ENCODE measurements around the gene CFAP58.
A peak's percentile ranks its signal among the peaks of the same experiment; 100 is the strongest.

Gene CFAP58

GRCh38 chr10:104353325-104354048, at the start of gene CFAP58:
Gene CFAP58, plus strand, starts transcription at chr10:104353833. Its CDS starts 65 bp downstream, at chr10:104353898.
- peak; percentile 93 to 97 for DNase-seq

DNA sequence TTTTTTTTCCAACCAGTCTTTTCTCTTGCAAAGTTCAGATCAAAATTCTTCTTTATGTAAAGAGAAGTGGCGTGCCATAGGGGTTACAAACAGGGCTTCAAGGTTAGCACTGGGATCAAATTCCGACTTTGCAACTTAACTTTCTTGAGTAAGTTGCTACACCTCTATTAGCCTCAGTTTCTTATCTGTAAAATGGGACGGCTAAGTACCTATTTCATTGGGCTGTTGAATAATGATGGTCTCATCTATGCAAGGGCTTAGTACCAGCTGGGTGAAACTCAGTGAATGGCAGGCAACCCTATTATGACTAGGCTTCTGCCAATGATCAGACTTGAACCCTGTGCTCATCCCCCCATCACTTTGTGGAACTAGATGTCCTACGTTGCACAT, 49.3 kb upstream of the CFAP58 start:
- DNase-seq, result no peak

DNA sequence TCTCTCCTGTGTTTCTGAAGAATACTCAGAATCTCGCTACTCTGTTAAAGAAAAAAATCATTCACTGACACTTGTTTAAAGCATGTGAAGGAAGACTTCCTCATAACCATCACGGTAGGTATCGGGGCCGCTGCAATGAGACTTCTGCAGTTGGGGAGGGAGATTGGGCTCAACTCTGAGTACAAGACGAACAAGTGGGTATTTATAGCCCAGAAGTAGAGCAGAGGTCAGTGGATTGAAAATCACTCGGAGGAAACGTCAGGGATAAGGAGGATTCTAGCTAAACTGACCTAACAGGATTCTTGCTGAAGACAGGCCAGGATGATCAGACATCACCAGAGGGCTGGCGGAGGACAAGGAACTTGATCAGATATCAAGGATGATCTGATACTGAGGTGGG, 48.7 kb upstream of the CFAP58 start:
- no peak for DNase-seq

DNA sequence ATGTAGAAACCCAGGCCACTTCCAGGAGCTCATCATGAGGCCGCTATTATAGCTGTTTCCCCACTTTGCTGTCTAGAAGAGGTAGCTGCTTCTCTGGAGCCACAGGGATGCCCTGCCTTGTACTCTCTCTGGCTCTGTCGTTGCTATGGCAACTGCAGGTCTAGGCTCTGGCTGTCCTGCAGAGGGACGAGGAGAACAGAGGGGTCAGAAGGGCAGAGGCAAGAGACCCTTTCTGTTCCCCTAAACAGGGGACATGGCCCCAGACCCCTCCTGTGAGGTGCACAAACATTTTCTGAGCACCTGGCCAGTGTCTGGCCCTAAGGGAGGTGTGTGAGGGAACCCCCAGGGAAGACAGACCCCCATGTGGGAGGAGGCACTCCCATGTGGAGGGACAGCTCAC, 46.7 kb upstream of the CFAP58 start:
- DNase-seq, result no peak

DNA sequence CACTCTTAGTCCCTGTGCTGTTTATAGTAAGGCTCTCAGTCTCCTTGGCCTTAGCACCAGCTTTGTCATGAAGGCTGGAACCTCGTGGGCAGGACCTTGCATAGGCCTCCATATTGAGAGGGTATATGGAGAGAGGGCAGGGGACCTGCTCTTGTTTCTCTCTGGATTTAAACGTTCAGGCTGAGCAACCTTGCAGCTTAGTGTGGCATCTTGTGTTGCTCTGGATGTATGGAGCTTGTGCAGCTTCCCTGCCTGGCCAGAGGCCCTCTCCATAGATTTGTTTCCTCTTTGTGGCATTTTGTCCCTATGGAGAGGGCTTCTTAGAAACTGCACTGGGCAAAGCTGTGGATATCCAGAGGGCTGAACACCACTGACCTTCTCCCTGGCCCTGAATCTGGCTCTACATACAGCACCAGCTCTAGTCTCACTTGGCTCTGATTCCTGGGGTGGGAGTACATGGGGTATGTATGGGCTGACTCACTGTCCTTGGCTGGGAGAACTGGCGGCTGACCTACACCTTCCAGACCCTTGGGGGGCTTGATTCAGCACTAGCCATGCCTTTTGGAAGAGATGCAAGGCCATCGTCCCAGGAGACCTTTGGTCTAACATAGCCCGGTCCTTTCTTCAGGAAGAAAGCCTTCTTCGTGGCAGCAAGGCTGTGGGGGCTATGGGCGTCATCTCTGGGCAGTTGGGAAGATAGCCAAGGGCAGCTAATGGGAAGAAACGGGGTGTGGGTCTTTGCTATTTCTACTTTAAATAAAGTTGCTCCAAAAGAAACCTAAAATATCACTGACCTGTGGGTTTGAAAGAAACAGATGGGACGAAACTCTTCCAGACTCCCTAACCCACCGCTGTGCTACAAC, 45.8 kb upstream of the CFAP58 start:
- DNase-seq, result no peak

DNA sequence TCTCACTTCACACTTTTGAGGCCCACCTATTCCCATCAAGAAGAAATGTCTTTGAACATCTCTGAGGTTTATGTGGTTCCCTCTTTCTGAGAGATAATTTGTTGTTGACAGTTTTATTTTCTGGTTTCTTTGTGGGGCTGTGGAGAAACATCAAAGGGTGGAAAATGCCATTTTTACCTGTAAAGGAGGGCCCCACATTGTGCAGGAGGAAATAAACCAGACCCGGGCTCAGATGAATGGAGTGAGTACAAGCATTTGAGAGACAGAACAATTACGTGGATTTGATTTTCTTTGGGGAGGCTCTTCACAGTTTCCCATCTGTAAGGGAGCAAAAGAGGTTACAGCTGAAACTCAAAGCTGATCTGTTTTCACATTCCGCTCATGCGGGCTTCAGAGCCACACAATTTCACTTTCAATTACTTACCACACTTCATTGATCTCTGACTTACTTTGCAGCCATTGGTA, 45.2 kb upstream of the CFAP58 start:
- peak in 1 of 2 donors; percentile 49 for DNase-seq

DNA sequence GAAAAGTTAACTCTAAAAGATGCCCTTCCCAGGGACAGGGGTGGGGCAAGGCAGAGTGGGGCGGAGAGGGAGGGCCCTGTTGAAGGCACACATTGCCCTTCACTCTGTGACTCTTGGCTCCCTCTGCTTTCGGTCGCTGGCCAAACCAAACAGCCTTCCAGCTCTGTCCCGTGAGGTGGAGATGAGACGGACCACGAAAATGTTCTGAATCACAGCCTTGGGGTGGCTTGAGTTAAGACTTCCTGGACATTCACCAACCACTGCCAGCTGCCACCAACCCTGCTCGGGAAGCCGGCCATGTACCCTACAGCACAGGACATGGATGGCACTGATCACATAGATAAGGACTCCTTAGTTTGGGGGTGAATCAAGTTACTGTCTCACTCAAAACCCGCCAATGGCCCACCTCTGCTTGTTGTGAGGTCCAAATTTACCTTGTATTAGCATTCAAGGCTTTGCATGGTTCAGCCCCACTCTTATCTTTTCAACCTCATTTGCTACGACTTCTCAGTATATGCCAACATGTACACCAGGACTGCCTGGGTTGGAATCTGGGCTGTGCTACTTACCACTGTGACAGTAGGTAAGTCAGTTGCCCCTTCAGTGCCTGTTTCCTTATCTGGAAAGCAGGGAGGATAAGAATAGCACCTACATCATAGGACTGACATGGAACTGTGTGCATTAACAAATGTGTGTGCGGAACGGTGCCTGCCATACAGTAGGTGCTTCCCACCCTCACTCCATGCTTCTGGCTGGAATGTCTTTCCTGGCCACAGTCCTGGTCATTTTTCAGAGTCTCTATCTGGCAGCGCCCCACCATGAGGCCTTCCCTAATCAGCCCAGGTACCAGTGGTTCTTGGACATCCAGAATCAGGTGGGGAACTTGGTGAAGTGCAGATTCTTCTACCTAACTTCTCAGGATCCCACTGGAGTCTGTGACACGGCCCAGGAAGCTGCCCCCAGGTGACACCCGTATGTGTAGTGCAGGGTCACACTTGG, 43.4 kb upstream of the CFAP58 start:
- DNase-seq, result no peak

- DNase-seq, result no peak
Observed at GRCh38 chr10:104311184-104311720, 42.4 kb upstream of the CFAP58 start.

- no peak for DNase-seq
Observed at GRCh38 chr10:104314591-104315485, 38.8 kb upstream of the CFAP58 start.

DNA sequence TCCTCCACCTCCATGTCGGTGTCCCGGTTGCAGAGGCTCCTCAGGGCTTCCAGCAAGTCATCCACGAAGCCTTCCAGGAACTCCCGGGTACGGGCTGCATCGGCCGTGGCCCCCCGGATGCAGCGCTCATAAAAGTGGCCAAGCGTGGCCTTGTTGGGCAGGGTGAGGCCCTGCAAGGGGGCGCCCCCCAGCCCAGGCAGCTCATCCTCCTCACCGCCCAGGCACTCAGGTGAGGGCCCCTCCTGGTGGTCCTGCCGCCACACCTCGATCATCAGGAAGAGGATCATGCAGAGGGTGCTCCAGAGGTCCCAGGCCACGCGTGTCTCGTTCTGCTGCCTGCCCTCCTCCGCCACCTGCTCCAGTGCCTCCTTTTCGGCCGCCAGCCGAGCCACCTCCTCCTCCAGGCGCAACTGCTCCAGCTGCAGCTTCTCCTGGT, 38.1 kb upstream of the CFAP58 start:
- no peak for DNase-seq

DNA sequence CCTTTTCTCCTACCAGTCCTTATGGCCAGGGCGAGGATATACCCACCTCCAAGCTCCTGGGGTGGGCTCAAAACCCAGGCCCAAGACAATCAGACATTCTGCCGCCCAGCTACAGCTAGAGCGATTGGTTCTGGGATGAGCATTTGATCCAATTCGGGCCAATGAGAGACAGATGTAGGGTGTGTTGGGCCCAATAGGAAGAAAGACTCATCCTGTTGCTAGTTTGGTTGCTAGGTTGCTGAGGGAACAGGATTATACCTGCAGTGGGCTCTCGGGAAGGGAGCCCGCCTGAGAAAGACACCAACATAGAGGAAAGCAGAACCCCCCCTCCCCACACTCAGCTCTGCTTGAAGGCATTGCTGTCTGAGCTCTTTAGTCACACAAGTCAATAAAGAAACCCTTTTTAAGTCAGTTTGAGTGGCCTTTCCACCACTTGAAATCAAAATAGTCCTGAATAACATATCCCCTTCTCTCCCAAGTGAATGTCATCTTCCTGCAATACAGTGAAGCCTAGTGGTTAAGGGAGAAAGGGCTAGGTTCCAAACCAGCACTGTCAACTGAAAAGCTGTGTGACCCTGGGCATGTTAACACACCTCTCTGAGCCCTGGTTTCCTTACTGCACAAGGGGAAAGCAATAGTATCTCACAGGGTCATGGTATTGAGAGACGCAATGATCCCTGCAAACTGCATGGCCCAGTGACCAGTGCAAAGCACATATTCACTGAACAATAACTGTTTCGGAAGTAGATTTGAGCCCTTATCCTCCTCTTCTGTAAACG, 37.1 kb upstream of the CFAP58 start:
- DNase-seq, result no peak

DNA sequence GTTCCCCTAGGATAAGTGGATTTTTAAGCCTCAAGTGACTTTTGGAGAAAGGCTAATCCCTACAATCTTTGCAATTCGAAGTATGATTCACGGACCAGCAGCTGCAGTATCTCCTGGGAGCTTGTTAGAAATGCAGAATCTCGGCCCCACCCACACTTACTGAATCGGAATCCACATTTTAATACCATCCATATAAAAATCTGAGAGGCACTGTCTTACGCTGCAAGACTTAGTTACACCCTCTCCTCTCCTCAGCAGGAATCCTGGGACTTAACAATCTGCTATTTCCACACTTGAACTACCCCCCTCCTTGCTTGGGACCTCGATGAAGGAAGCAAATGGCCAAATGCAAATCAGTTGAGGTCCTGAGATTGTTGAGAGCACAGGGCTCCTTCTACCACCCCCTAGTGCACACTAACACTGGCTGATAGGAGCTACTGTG, 36.3 kb upstream of the CFAP58 start:
- DNase-seq, result no peak

- no peak for DNase-seq
Observed at GRCh38 chr10:104317726-104318299, 35.8 kb upstream of the CFAP58 start.

GRCh38 chr10:104318326-104318725, 35.3 kb upstream of the CFAP58 start:
- DNase-seq, result no peak

DNA sequence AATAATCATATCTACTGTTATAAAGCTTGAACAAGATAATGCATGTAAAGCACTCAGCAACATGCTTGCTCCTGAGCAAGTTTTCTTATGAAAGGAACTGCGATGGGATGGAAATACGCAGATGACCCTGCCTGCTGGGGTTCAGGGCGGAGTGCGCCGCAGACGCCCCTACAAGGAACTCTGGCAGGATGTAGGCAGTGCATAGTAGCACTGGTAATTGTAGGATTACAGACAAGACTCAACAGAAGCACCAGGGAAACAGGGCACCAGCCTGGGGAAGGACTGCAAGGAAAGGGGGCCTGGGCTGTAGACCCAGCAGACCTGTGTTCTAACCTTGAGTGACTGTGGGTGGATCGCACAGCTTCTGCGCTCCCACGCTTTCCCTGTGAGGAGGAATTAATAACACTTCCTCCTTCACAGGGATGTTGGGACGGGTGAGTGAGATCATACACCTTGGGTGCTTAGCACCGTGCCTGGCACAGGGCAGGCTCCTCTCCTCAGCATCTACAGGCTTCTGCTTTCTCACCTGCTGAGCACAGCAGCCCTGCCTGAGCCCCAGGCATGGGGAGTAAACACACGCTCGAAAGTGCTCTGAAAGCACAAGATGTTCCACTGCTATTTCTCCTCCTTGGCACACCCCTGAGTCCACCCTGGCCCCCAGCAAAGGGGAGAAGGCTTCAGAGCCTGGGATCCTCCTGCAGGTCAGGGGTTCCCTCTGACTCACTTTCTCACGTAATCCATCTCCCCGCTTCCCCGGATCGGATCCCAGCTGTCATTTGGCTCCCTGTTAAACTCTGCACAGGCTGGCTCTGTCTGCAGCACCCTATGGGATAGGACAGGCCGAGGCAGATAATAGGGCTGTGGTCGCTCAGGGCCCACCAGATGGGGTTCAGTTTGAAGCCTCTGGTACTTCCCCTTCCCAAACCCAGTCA, 34.6 kb upstream of the CFAP58 start:
- DNase-seq, result no peak

- no peak for DNase-seq
Observed at GRCh38 chr10:104321226-104321625, 32.4 kb upstream of the CFAP58 start.

- peak in 1 of 2 donors; percentile 30 for DNase-seq
Observed at GRCh38 chr10:104321725-104322415, 31.8 kb upstream of the CFAP58 start.

DNA sequence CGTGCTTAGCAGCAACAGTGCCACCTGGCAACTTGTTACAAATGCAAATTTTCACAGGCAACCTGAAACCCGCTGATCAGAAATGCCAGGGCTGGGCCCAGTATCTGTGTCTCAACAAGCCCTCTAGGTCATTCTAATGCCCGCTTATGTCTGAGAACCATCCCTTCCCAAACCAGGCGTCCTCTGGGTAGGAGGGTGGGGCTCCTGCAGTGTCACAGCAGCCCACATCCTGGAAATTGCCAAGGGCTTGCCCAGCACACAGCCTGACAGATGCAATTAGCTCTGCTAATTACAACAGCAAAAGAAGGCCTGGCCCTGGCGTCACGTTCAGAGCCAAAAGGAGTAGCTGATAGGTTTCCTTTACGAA, 31.2 kb upstream of the CFAP58 start:
- DNase-seq, result peak; percentile 51 to 56

Data from CD4-positive, alpha-beta T cell treated with Interferon alpha-2 for 1 hour (primary cell).